H1 (cell line): ENCODE measurements around the gene IFIT2. TPM values are rescaled to one million over a fixed set of nuclear protein-coding genes. Genes with fewer than 3 reads are reported as not detected.

Experiments
- CTCF ChIA-PET: fragments of 300-600 bp; sonication (Branson Sonifier 250); formaldehyde crosslinking; loops from one replicate; lab custom pipeline; 2021; ENCODE audit not compliant: partially characterized antibody; lab: Charles Lee
- POLR2A ChIA-PET: fragments of 300-600 bp; sonication (Branson Sonifier 250); formaldehyde crosslinking; loops from one replicate; lab custom pipeline; 2021; ENCODE audit warnings: inconsistent platforms; ENCODE audit not compliant: partially characterized antibody; lab: Charles Lee
- DNase-seq, 2 experiments: peaks; one replicate each; pipeline versions ENCODE4 v3.0.0 to v3.0.0-alpha.2; 2010 to 2022; ENCODE audit warnings: low spot score in 2 of 2, low read depth in 1 of 2, mixed read lengths in 1 of 2
- FAIRE-seq: peaks from 2 replicates; lab custom pipeline; 2011; peaks lifted over from hg19 to GRCh38; lab: Jason Lieb, UNC
- H2AFZ ChIP-seq: 2 replicates; pipeline ENCODE4 v1.8.1; 2012; ENCODE audit warnings: low read length, inconsistent platforms
- H2AK5ac ChIP-seq: 2 replicates; pipeline ENCODE4 v1.6.1; 2013; ENCODE audit warnings: low read depth, low read length
- H2BK120ac ChIP-seq: replicated peaks from 2 replicates; pipeline ENCODE3; 2013; ENCODE audit warnings: low read depth, low read length, inconsistent platforms
- H2BK12ac ChIP-seq: 2 replicates; pipeline ENCODE4 v1.6.1; 2013; ENCODE audit warnings: low read depth, low read length
- H2BK15ac ChIP-seq: 2 replicates; pipeline ENCODE4 v1.6.1; 2013; ENCODE audit warnings: low read length
- H2BK20ac ChIP-seq: 2 replicates; pipeline ENCODE4 v1.6.1; 2013; ENCODE audit warnings: low read length
- H2BK5ac ChIP-seq: 2 replicates; pipeline ENCODE4 v1.6.1; 2013; ENCODE audit warnings: low read depth, low read length
- H3K14ac ChIP-seq: 2 replicates; pipeline ENCODE4 v1.6.1; 2013; ENCODE audit warnings: inconsistent platforms; ENCODE audit not compliant: insufficient read length
- H3K18ac ChIP-seq: 2 replicates; pipeline ENCODE4 v1.6.1; 2013; ENCODE audit warnings: low read length; ENCODE audit errors: extremely low read depth
- H3K23ac ChIP-seq: 2 replicates; pipeline ENCODE4 v1.6.1; 2013; ENCODE audit warnings: inconsistent platforms; ENCODE audit not compliant: insufficient read length
- H3K23me2 ChIP-seq: 2 replicates; pipeline ENCODE4 v1.6.1; 2013; ENCODE audit warnings: low read depth, low read length
- H3K27ac ChIP-seq: 2 replicates; pipeline ENCODE4 v1.6.1; 2011; ENCODE audit warnings: low read depth, low read length, inconsistent platforms
- H3K27me3 ChIP-seq, 4 experiments: replicated peaks in 1 of 4; 1 replicate in 1 of 4; 2 replicates in 3 of 4; pipeline versions ENCODE4 v1.6.1 to v1.8.1; 2011 to 2013; ENCODE audit warnings: low read length in 3 of 4, mild to moderate bottlenecking in 3 of 4, inconsistent platforms in 2 of 4, mixed read lengths in 2 of 4, moderate library complexity in 1 of 4; ENCODE audit not compliant: control insufficient read depth in 3 of 4, insufficient read depth in 3 of 4; ENCODE audit errors: extremely low read depth in 1 of 4
- H3K36me3 ChIP-seq, 4 experiments: 2 replicates each; pipeline versions ENCODE4 v1.6.1 to v1.8.1; 2011 to 2013; ENCODE audit warnings: mild to moderate bottlenecking in 4 of 4, low read length in 3 of 4, moderate library complexity in 2 of 4, control low read depth in 1 of 4, inconsistent platforms in 1 of 4; ENCODE audit not compliant: insufficient read depth in 4 of 4, control insufficient read depth in 2 of 4
- H3K4ac ChIP-seq: replicated peaks from 2 replicates; pipeline ENCODE3; 2013; ENCODE audit warnings: low read length, low read depth, mixed read lengths, inconsistent platforms; ENCODE audit not compliant: insufficient read length
- H3K4me1 ChIP-seq, 4 experiments: replicated peaks in 1 of 4; 1 replicate in 1 of 4; 2 replicates in 3 of 4; pipeline versions ENCODE4 v1.6.1 to v1.8.1; 2011 to 2013; ENCODE audit warnings: low read length in 3 of 4, inconsistent platforms in 2 of 4, mixed read lengths in 1 of 4; ENCODE audit not compliant: insufficient read depth in 4 of 4, control insufficient read depth in 3 of 4
- H3K4me2 ChIP-seq, 2 experiments: 2 replicates each; pipeline versions ENCODE4 v1.6.1 to v1.8.1; 2011 to 2013; ENCODE audit warnings: low read depth in 2 of 2, low read length in 2 of 2, control low read depth in 1 of 2, inconsistent platforms in 1 of 2, mild to moderate bottlenecking in 1 of 2; ENCODE audit not compliant: insufficient read depth in 1 of 2
- H3K4me3 ChIP-seq, 4 experiments: fragments of 200-600, 300-600 bp in 1 of 4; sonication (generic), shearing (Covaris generic), sonication (Bioruptor Twin) in 1 of 4; 2 replicates each; pipeline versions ENCODE4 v1.5.1 to v1.8.1; 2011 to 2016; ENCODE audit warnings: low read length in 4 of 4, low read depth in 3 of 4, control low read depth in 2 of 4, inconsistent platforms in 2 of 4, mild to moderate bottlenecking in 2 of 4, mixed read lengths in 1 of 4, moderate library complexity in 1 of 4; ENCODE audit not compliant: insufficient read depth in 2 of 4; ENCODE audit errors: extremely low read depth in 1 of 4
- H3K56ac ChIP-seq: replicated peaks from 2 replicates; pipeline ENCODE3; 2013; ENCODE audit warnings: low read depth, mild to moderate bottlenecking, mixed read lengths, low read length, inconsistent platforms; ENCODE audit not compliant: insufficient read length
- H3K79me1 ChIP-seq: 2 replicates; pipeline ENCODE4 v1.6.1; 2013; ENCODE audit warnings: low read depth, low read length, control low read depth
- H3K79me2 ChIP-seq, 2 experiments: 2 replicates each; pipeline versions ENCODE4 v1.6.1 to v1.8.1; 2012 to 2013; ENCODE audit warnings: low read length in 2 of 2, mild to moderate bottlenecking in 2 of 2, inconsistent platforms in 1 of 2; ENCODE audit not compliant: insufficient read depth in 2 of 2, control insufficient read depth in 1 of 2
- H3K9ac ChIP-seq, 4 experiments: replicated peaks in 1 of 4; 1 replicate in 1 of 4; 2 replicates in 3 of 4; pipeline versions ENCODE4 v1.6.1 to v1.8.1; 2011 to 2013; ENCODE audit warnings: low read depth in 3 of 4, low read length in 3 of 4, control low read depth in 2 of 4, mild to moderate bottlenecking in 2 of 4, moderate library complexity in 2 of 4, inconsistent platforms in 1 of 4; ENCODE audit errors: extremely low read depth in 1 of 4
- H3K9me3 ChIP-seq, 2 experiments: 2 replicates each; pipeline versions ENCODE4 v1.6.1 to v1.8.1; 2012 to 2013; ENCODE audit warnings: mild to moderate bottlenecking in 2 of 2, moderate library complexity in 2 of 2, control low read depth in 1 of 2, inconsistent platforms in 1 of 2, low read depth in 1 of 2, low read length in 1 of 2, mixed read lengths in 1 of 2; ENCODE audit not compliant: insufficient read depth in 2 of 2
- H4K20me1 ChIP-seq, 2 experiments: replicated peaks in 1 of 2; 2 replicates each; pipeline versions ENCODE3 to v1.8.1; 2011 to 2013; ENCODE audit warnings: inconsistent platforms in 2 of 2, low read length in 2 of 2, mild to moderate bottlenecking in 1 of 2; ENCODE audit not compliant: insufficient read depth in 2 of 2, control insufficient read depth in 1 of 2
- H4K5ac ChIP-seq: 2 replicates; pipeline ENCODE4 v1.6.1; 2013; ENCODE audit warnings: low read length, low read depth, mixed read lengths, inconsistent platforms; ENCODE audit not compliant: insufficient read length
- H4K8ac ChIP-seq: 2 replicates; pipeline ENCODE4 v1.8.0; 2013; ENCODE audit warnings: mild to moderate bottlenecking, moderate library complexity, low read length, inconsistent platforms; ENCODE audit not compliant: insufficient read depth; ENCODE audit errors: extremely low read depth
- H4K91ac ChIP-seq: replicated peaks from 2 replicates; pipeline ENCODE3; 2013; ENCODE audit warnings: low read length, mixed read lengths, inconsistent platforms; ENCODE audit not compliant: insufficient read length
- BACH1 ChIP-seq: IDR thresholded peaks from 2 replicates; pipeline ENCODE4 v1.6.1; 2012; ENCODE audit warnings: low read length, improper control_type of control experiment
- CEBPB ChIP-seq: IDR thresholded peaks from 2 replicates; pipeline ENCODE4 v1.6.1; 2012; ENCODE audit warnings: low read depth, low read length
- CTBP2 ChIP-seq: IDR thresholded peaks from 2 replicates; pipeline ENCODE4 v1.7.0; 2011; ENCODE audit warnings: borderline replicate concordance, mild to moderate bottlenecking, moderate library complexity, mixed read lengths, low read length; ENCODE audit not compliant: insufficient read depth, insufficient read length
- EP300 ChIP-seq, 2 experiments: IDR thresholded peaks; 1 replicate in 1 of 2; 2 replicates in 1 of 2; pipeline ENCODE4 v1.6.1; 2011 to 2012; ENCODE audit warnings: low read depth in 2 of 2, low read length in 2 of 2, mild to moderate bottlenecking in 2 of 2, borderline replicate concordance in 1 of 2, inconsistent platforms in 1 of 2, moderate library complexity in 1 of 2
- GABPA ChIP-seq: IDR thresholded peaks from 2 replicates; pipeline ENCODE4 v1.6.1; 2011; ENCODE audit warnings: mild to moderate bottlenecking, low read length, moderate library complexity, borderline replicate concordance; ENCODE audit not compliant: insufficient read depth
- HDAC6 ChIP-seq: IDR thresholded peaks from one replicate; pipeline ENCODE4 v1.7.1; 2012; ENCODE audit warnings: low read depth, mild to moderate bottlenecking, inconsistent platforms, low read length, moderate library complexity
- JUND ChIP-seq: IDR thresholded peaks from 2 replicates; pipeline ENCODE4 v1.6.1; 2011; ENCODE audit warnings: mild to moderate bottlenecking, improper control_type of control experiment, low read length
- KDM4A ChIP-seq: IDR thresholded peaks from one replicate; pipeline ENCODE4 v1.7.1; 2012; ENCODE audit warnings: low read depth, mild to moderate bottlenecking, moderate library complexity, low read length, inconsistent platforms; ENCODE audit not compliant: severe bottlenecking
- MAFK ChIP-seq: IDR thresholded peaks from 2 replicates; pipeline ENCODE4 v1.6.1; 2012; ENCODE audit warnings: low read depth, mild to moderate bottlenecking, improper control_type of control experiment, low read length
- RFX5 ChIP-seq: IDR thresholded peaks from 2 replicates; pipeline ENCODE4 v1.6.1; 2011; ENCODE audit warnings: low read depth, low read length, improper control_type of control experiment, borderline replicate concordance
- YY1 ChIP-seq: IDR thresholded peaks from 2 replicates; pipeline ENCODE4 v1.6.1; 2011; ENCODE audit warnings: low read depth, mild to moderate bottlenecking, low read length
- WGBS, 2 experiments: shearing (Covaris generic) in 1 of 2; methylation state at CpG; one replicate each; pipeline versions ENCODE4 v1.1.6 to v1.1.7; 2013 to 2015; ENCODE audit warnings: low lambda C conversion rate in 2 of 2, mixed read lengths in 2 of 2, inconsistent platforms in 1 of 2, low coverage in 1 of 2, missing lambda C conversion rate in 1 of 2; ENCODE audit not compliant: insufficient replicate concordance in 2 of 2, insufficient coverage in 1 of 2, insufficient read length in 1 of 2; ENCODE audit errors: extremely low coverage in 1 of 2, missing lambda C conversion rate in 1 of 2; 5-methylcytosine and 5-hydroxymethylcytosine counted together
- polyA plus RNA-seq, 7 experiments: library from polyadenylated mRNA; depleted of rRNA in 3 of 7; stranded (reverse) in 5 of 7; unstranded in 2 of 7; fragments of >200 nt in 5 of 7; fragments of 200-250 nt in 2 of 7; gene quantifications; 1 replicate in 5 of 7; 2 replicates in 1 of 7; 4 replicates in 1 of 7; pipeline versions ENCODE4 v1.2.1 to v1.2.3, GENCODE V29; 2011 to 2013; ENCODE audit warnings: missing spikeins in 2 of 7, mixed read lengths in 2 of 7
- total RNA-seq: library from RNA; stranded (reverse); fragmentation: NEBNext Ultra II Directional; extraction: Animal tissue kit (Norgen Biotek cat#: 25700); gene quantifications from 2 replicates; pipeline ENCODE4 v1.2.1, GENCODE V29; 2021

The IFIT2 gene
- total and polyA plus RNA-seq, 2 of the 8 experiments (the other 6 are each of a cell fraction or from before 2014, with no cell fraction given), result 0.03 to 0.35 TPM

DNA sequence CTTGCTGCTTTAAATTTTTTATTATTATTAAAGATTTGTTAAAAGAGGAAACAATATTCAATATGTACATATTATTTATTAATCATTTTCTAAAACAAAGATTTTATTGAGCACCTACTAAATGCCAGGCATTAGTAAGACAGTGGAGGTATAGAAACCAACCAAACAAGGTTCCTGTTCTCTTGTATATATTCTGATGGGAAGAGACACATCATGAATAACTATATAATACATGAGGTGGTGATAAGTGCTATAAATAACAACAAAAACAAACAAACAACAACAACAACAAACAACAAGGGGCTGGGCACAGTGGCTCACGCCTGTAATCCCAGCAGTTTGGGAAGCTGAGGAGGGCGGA is 49.6 kb upstream of the IFIT2 start:
- H4K20me1 ChIP-seq, result no peaks in the 10 kb centered on the region
- no peak overlapping the region for H3K9ac ChIP-seq
- ChIA-PET CTCF (interaction anchor here (0.7 to 3.1 kb wide), 7 partner anchors 9 to 180 kb away, joined by 3 to 11 read pairs (median 4); no protein-coding TSS in a partner anchor), POLR2A (interaction anchor here (0.6 to 1.3 kb wide), 4 partner anchors 11 to 1055 kb away, joined by 3 to 4 read pairs (median 3); no protein-coding TSS in a partner anchor)
- no peak overlapping the region for H2BK12ac ChIP-seq
- no peak overlapping the region for H3K4me3 ChIP-seq
- H4K8ac ChIP-seq, result no peak overlapping the region
- no peak overlapping the region for H2BK120ac ChIP-seq
- FAIRE-seq, result no peak
- H2BK20ac ChIP-seq, result no peak overlapping the region
- H3K4me1 ChIP-seq, result peaks cover 0 to 6% (median 1%) of the 10 kb centered on the region in 4 experiments; a peak in 4 of 7 replicates
- H3K79me2 ChIP-seq, result no peaks in the 10 kb centered on the region
- no peak overlapping the region for H3K4ac ChIP-seq
- H3K36me3 ChIP-seq, result no peaks in the 10 kb centered on the region
- no peaks in the 10 kb centered on the region; the same call in 1 of the 2 replicates for H3K79me1 ChIP-seq
- H3K27ac ChIP-seq, result no peak overlapping the region
- no peak overlapping the region for H3K18ac ChIP-seq
- TF ChIP-seq MAFK (no peak), BACH1 (no peak), GABPA (no peak), KDM4A (no peak), YY1 (no peak), RFX5 (no peak), CTBP2 (no peak), HDAC6 (no peak), CEBPB (no peak), EP300 (IDR thresholded peaks at IDR 0.05; ENCODE audit: borderline replicate concordance in 1 of 2, low read depth in 2 of 2, low read length in 2 of 2) (no peak), JUND (no peak)
- DNase-seq, result no peak
- H3K9me3 ChIP-seq, result peaks cover 9 to 16% of the 10 kb centered on the region in 2 experiments
- no peak overlapping the region for H3K14ac ChIP-seq
- H4K5ac ChIP-seq, result no peak overlapping the region
- H4K91ac ChIP-seq, result no peak overlapping the region
- no peak overlapping the region for H2AFZ ChIP-seq
- WGBS, 2 experiments, result 98% methylated on average over 2 of the region's 2 CpGs; no CpG with 5 or more reads in 1 of the 2 experiments
- no peak overlapping the region for H3K23ac ChIP-seq
- no peaks in the 10 kb centered on the region; a peak in 1 of 7 replicates for H3K27me3 ChIP-seq
- peaks cover 5% of the 10 kb centered on the region; the same call in 1 of the 2 replicates for H3K23me2 ChIP-seq
- no peak overlapping the region for H3K56ac ChIP-seq
- H2BK5ac ChIP-seq, result no peak overlapping the region
- H2BK15ac ChIP-seq, result no peak overlapping the region
- H3K4me2 ChIP-seq, result no peak overlapping the region; a peak in 1 of 4 replicates
- H2AK5ac ChIP-seq, result no peak overlapping the region
